Nucleus accumbens (tissue), 56 donors: Measurements from ENCODE around the gene PAX5.

Experiments used
- DNase-seq, 56 donors: peaks; one replicate each; lab custom pipeline; 2025; lab: John Stamatoyannopoulos, UW

The PAX5 gene

GRCh38 chr9:36992501-36993316 lies 41.4 kb downstream of the PAX5 start:
- DNase-seq = no peak

- peak in 1 of 56 donors; percentile 4 for DNase-seq
These were observed 42.4 kb downstream of the PAX5 start for GRCh38 chr9:36991516-36992134.

- DNase-seq = no peak
These were observed 45.2 kb downstream of the PAX5 start for GRCh38 chr9:36988848-36989247.

GRCh38 chr9:36987891-36988290 lies 46.2 kb downstream of the PAX5 start:
- no peak for DNase-seq

GRCh38 chr9:36987409-36987808 lies 46.7 kb downstream of the PAX5 start:
- no peak for DNase-seq

- no peak for DNase-seq
These were observed 47.3 kb downstream of the PAX5 start for GRCh38 chr9:36986468-36987408.

GRCh38 chr9:36985769-36986467 lies 48.1 kb downstream of the PAX5 start:
- no peak for DNase-seq

- DNase-seq = no peak
These were observed 48.9 kb downstream of the PAX5 start for GRCh38 chr9:36985061-36985768.

- no peak for DNase-seq
These were observed 53.7 kb downstream of the PAX5 start for GRCh38 chr9:36980148-36980974.

- no peak for DNase-seq
These were observed 57.6 kb downstream of the PAX5 start for GRCh38 chr9:36976371-36977030.

GRCh38 chr9:36974731-36975130 lies 59.3 kb downstream of the PAX5 start:
- DNase-seq = no peak

GRCh38 chr9:36971935-36972488 lies 62.1 kb downstream of the PAX5 start:
- no peak for DNase-seq

- DNase-seq = no peak
These were observed 63.8 kb downstream of the PAX5 start for GRCh38 chr9:36970007-36970888.

GRCh38 chr9:36969216-36969771 lies 64.8 kb downstream of the PAX5 start:
- no peak for DNase-seq

- DNase-seq = no peak
These were observed 65.4 kb downstream of the PAX5 start for GRCh38 chr9:36968574-36969215.

- DNase-seq = no peak
These were observed 66.1 kb downstream of the PAX5 start for GRCh38 chr9:36967997-36968396.
